SU-DHL-6 (cell line): ENCODE measurements around the gene AFG3L2.

ENCODE experiments used
- H2AFZ ChIP-seq: fragments of 200-600 bp; sonication (generic); 2 replicates; pipeline ENCODE4 v1.6.1; 2014; ENCODE audit warnings: low read depth, mild to moderate bottlenecking, moderate library complexity, mixed read lengths, antibody characterized with exemption, low read length; ENCODE audit not compliant: severe bottlenecking
- H3F3A ChIP-seq: fragments of 200-600 bp; shearing (Covaris generic); 2 replicates; pipeline ENCODE4 v1.6.0; 2016; ENCODE audit warnings: antibody characterized with exemption, mild to moderate bottlenecking; ENCODE audit not compliant: insufficient read depth
- H3K27ac ChIP-seq: fragments of 200-600 bp; sonication (generic); 2 replicates; pipeline ENCODE4 v1.5.1; 2016; ENCODE audit warnings: low read depth, mild to moderate bottlenecking, low read length, moderate library complexity, mixed read lengths
- H3K27me3 ChIP-seq: fragments of 200-600 bp; sonication (generic), shearing (Covaris generic); 2 replicates; pipeline ENCODE4 v1.6.0; 2014; ENCODE audit warnings: mild to moderate bottlenecking, low read length
- H3K36me3 ChIP-seq: fragments of 200-600 bp; sonication (generic); 2 replicates; pipeline ENCODE4 v1.6.1; 2014; ENCODE audit warnings: mild to moderate bottlenecking, low read length, mixed read lengths
- H3K4me2 ChIP-seq: fragments of 300-600, 200-600 bp; shearing (Covaris generic), sonication (generic); 2 replicates; pipeline ENCODE4 v1.6.0; 2014; ENCODE audit warnings: low read length, low read depth, mild to moderate bottlenecking; ENCODE audit not compliant: poor library complexity, severe bottlenecking
- H3K4me3 ChIP-seq: fragments of 200-600 bp; sonication (generic); 2 replicates; pipeline ENCODE4 v1.5.1; 2014; ENCODE audit warnings: antibody characterized with exemption, low read length, mild to moderate bottlenecking, mixed read lengths; ENCODE audit not compliant: insufficient read depth, poor library complexity, severe bottlenecking
- H3K79me2 ChIP-seq: fragments of 200-600 bp; sonication (generic); 2 replicates; pipeline ENCODE4 v1.6.1; 2014; ENCODE audit warnings: mild to moderate bottlenecking, low read length, moderate library complexity; ENCODE audit not compliant: insufficient read depth
- H3K9ac ChIP-seq: fragments of 200-600 bp; sonication (generic); 2 replicates; pipeline ENCODE4 v1.7.0; 2014; ENCODE audit warnings: mild to moderate bottlenecking, low read length
- H3K9me2 ChIP-seq: fragments of 200-600 bp; sonication (generic); replicated peaks from 2 replicates; pipeline ENCODE4 v1.6.1; 2014; ENCODE audit warnings: low read length; ENCODE audit not compliant: insufficient read depth
- H3K9me3 ChIP-seq: fragments of 200-600 bp; sonication (generic); 2 replicates; pipeline ENCODE4 v1.6.1; 2014; ENCODE audit warnings: low read length, mixed read lengths; ENCODE audit not compliant: insufficient read depth
- H4K20me1 ChIP-seq: fragments of 200-600 bp; sonication (generic); 2 replicates; pipeline ENCODE4 v1.6.1; 2014; ENCODE audit warnings: low read depth, mild to moderate bottlenecking, antibody characterized with exemption, low read length, moderate library complexity, mixed read lengths
- CTCF ChIP-seq: fragments of 200-600 bp; sonication (generic); IDR thresholded peaks from one replicate; pipeline ENCODE4 v1.5.1; 2017; ENCODE audit warnings: antibody characterized with exemption, mild to moderate bottlenecking, low read length, moderate library complexity; ENCODE audit not compliant: insufficient read depth, poor library complexity, severe bottlenecking
- EZH2phosphoT487 ChIP-seq: fragments of 200-600 bp; sonication (generic), shearing (Covaris generic); conservative IDR thresholded peaks from 2 replicates; pipeline ENCODE4 v1.6.1; 2018; ENCODE audit warnings: mild to moderate bottlenecking, antibody characterized with exemption, low read length, moderate library complexity, mixed read lengths

The AFG3L2 gene

GRCh38 chr18:12410081-12410481 lies 33.1 kb upstream of the AFG3L2 start:
- Histone ChIP-seq H3K9me3 (no peaks in the 10 kb centered on the region), H3K79me2 (peaks cover 38% of the 10 kb centered on the region), H3K4me3 (no peak overlapping the region), H3K4me2 (peak overlapping the region; percentile 99), H3K27ac (no peak overlapping the region), H4K20me1 (no peaks in the 10 kb centered on the region), H3K36me3 (no peaks in the 10 kb centered on the region), H3K27me3 (no peaks in the 10 kb centered on the region), H3K9ac (no peak overlapping the region), H3K9me2 (no peaks in the 10 kb centered on the region), H2AFZ (no peak overlapping the region), H3F3A (no peaks in the 10 kb centered on the region; the same call in 1 of the 2 replicates)
- TF ChIP-seq EZH2phosphoT487 = no peak
- no peak for TF ChIP-seq CTCF

- Histone ChIP-seq H3K9me2 (no peaks in the 10 kb centered on the region), H3K4me3 (peak overlapping the region; percentile 67), H3K36me3 (no peaks in the 10 kb centered on the region), H3K4me2 (peak overlapping the region; percentile 99), H3F3A (no peaks in the 10 kb centered on the region; the same call in 1 of the 2 replicates), H3K27ac (peak overlapping the region; percentile 44; the same call in 1 of the 2 replicates), H3K9me3 (no peaks in the 10 kb centered on the region), H3K27me3 (no peaks in the 10 kb centered on the region), H4K20me1 (no peaks in the 10 kb centered on the region), H2AFZ (no peak overlapping the region), H3K9ac (peak overlapping the region; percentile 73), H3K79me2 (peaks cover 38% of the 10 kb centered on the region)
- TF ChIP-seq CTCF (no peak), EZH2phosphoT487 (no peak)
These were observed 32.4 kb upstream of the AFG3L2 start for GRCh38 chr18:12409469-12409868.

- no peak for TF ChIP-seq CTCF
- no peak for TF ChIP-seq EZH2phosphoT487
- Histone ChIP-seq H3K79me2 (peaks cover 30% of the 10 kb centered on the region), H3K36me3 (no peaks in the 10 kb centered on the region), H3K9me3 (no peaks in the 10 kb centered on the region), H3K9me2 (no peaks in the 10 kb centered on the region), H3K9ac (peak overlapping the region; percentile 73), H3K4me3 (peak overlapping the region; percentile 67), H2AFZ (no peak overlapping the region), H3K27ac (peak overlapping the region; percentile 67), H4K20me1 (no peaks in the 10 kb centered on the region), H3K4me2 (peak overlapping the region; percentile 99), H3F3A (no peaks in the 10 kb centered on the region; the same call in 1 of the 2 replicates), H3K27me3 (no peaks in the 10 kb centered on the region)
These were observed 31.3 kb upstream of the AFG3L2 start for GRCh38 chr18:12408247-12408869.
